ENCODE measurements around the gene GNGT1. TPM values are rescaled to one million over a fixed set of nuclear protein-coding genes. Genes with fewer than 3 reads are reported as not detected.

Gene GNGT1
- not detected for total RNA-seq

DNA sequence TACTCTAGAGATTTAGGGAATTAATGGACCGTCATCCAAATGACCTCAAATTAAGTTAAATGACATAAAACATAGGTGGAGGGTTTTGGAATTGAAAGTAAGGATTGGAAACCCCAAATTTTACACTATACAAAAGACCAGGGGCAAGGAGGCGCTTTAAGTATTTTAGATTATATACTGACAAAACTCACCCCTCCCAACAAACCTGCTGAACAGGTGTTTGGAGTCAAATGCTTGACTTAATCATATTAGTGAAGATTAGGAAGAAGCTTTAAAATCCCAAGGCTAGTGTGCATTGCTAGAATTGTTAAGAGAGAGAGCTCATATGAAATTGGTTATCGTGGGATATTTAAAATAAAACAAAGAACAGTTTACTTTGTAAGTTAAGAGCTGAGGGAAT, at the start of gene GNGT1:
Gene GNGT1, plus strand, starts transcription at position 301 of the 400 bp plus-strand sequence. CDS start 180 bp downstream, outside the sequence.
- no peaks in the 10 kb centered on the region for H3K27me3 ChIP-seq
- intact Hi-C loops (cut with DNase I; ENCODE audit: low total_unique reads), result no loop called here
- TF ChIP-seq, protein P1, sequence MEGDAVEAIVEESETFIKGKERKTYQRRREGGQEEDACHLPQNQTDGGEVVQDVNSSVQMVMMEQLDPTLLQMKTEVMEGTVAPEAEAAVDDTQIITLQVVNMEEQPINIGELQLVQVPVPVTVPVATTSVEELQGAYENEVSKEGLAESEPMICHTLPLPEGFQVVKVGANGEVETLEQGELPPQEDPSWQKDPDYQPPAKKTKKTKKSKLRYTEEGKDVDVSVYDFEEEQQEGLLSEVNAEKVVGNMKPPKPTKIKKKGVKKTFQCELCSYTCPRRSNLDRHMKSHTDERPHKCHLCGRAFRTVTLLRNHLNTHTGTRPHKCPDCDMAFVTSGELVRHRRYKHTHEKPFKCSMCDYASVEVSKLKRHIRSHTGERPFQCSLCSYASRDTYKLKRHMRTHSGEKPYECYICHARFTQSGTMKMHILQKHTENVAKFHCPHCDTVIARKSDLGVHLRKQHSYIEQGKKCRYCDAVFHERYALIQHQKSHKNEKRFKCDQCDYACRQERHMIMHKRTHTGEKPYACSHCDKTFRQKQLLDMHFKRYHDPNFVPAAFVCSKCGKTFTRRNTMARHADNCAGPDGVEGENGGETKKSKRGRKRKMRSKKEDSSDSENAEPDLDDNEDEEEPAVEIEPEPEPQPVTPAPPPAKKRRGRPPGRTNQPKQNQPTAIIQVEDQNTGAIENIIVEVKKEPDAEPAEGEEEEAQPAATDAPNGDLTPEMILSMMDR (IDR thresholded peaks at IDR 0.05 in 4 of 5, conservative IDR thresholded peaks at IDR 0.05 in 1 of 5), result no peak
- no peak for TF ChIP-seq POLR2A (IDR thresholded peaks at IDR 0.05)
- H3K36me3 ChIP-seq, result no peaks in the 10 kb centered on the region
- in situ Hi-C loops (cut with MboI; ENCODE audit: low sequenced_read_pairs in 4 of 4), result loop anchor here in 1 of 4 donors (10.0 kb wide), 1 partner anchor 179 kb away; no protein-coding TSS in a partner anchor
- no peaks in the 10 kb centered on the region for H3K4me1 ChIP-seq
- H3K9me3 ChIP-seq, result no peaks in the 10 kb centered on the region
- ATAC-seq (no peak), DNase-seq (no peak)
- H3K27ac ChIP-seq, result no peak within 1 kb of the TSS
- no peak within 1 kb of the TSS for H3K4me3 ChIP-seq

DNA sequence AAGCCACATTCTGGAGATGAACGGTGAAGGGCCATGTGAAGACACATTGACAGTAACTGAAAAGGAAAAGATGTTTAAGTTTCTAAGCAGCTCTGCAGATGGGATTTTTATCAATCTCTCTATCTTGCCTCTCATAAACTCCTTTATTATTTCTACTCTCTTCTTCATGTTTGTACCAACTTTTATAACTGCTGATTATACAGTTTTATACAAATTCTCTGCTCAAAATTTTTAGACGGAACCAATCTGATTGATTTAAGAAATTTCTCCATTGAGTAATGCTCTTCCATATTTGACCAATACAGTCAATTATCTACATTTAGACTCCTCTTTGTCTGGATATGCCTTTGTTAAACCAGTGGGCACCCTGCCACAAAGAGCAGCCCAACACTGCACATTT, 47.5 kb upstream of the GNGT1 start:
- Histone ChIP-seq H3K27me3 (no peaks in the 10 kb centered on the region), H3K27ac (no peak overlapping the region), H3K9me3 (no peaks in the 10 kb centered on the region), H3K4me3 (no peak overlapping the region), H3K4me1 (no peaks in the 10 kb centered on the region), H3K36me3 (no peaks in the 10 kb centered on the region)
- TF ChIP-seq, protein P1 (IDR thresholded peaks at IDR 0.05 in 4 of 5, conservative IDR thresholded peaks at IDR 0.05 in 1 of 5), result no peak
- TF ChIP-seq POLR2A (IDR thresholded peaks at IDR 0.05), result no peak
- intact Hi-C loops (cut with DNase I; ENCODE audit: low total_unique reads) (no loop called here), in situ Hi-C loops (cut with MboI; ENCODE audit: low sequenced_read_pairs in 4 of 4) (no loop called here)
- DNase-seq (no peak), ATAC-seq (no peak)

DNA sequence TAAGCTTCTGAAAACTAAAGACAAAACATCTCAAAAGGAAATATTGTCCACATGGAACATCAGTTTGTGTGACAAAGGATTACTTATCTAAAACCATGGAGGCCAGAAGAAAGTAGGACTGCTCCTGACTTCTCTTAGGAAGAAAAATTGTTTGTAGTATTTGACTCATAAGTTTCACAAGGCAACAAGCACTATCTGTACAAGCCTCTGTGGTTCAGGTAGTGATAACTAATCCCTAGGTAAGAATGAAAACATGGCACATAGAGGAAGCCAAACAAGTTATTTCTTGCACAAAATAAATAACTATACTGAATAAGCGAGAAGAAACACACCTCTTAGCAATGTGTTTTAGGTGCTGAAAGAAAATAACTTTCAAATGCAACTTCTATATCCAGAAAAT, 46.1 kb upstream of the GNGT1 start:
- Histone ChIP-seq H3K9me3 (no peaks in the 10 kb centered on the region), H3K4me3 (no peak overlapping the region), H3K4me1 (no peaks in the 10 kb centered on the region), H3K27ac (no peak overlapping the region), H3K36me3 (no peaks in the 10 kb centered on the region), H3K27me3 (no peaks in the 10 kb centered on the region)
- DNase-seq (no peak), ATAC-seq (no peak)
- TF ChIP-seq POLR2A (IDR thresholded peaks at IDR 0.05), result no peak
- TF ChIP-seq, protein P1 (IDR thresholded peaks at IDR 0.05 in 4 of 5, conservative IDR thresholded peaks at IDR 0.05 in 1 of 5), result no peak
- in situ Hi-C loops (cut with MboI; ENCODE audit: low sequenced_read_pairs in 4 of 4), result no loop called here
- intact Hi-C loops (cut with DNase I; ENCODE audit: low total_unique reads), result no loop called here

DNA sequence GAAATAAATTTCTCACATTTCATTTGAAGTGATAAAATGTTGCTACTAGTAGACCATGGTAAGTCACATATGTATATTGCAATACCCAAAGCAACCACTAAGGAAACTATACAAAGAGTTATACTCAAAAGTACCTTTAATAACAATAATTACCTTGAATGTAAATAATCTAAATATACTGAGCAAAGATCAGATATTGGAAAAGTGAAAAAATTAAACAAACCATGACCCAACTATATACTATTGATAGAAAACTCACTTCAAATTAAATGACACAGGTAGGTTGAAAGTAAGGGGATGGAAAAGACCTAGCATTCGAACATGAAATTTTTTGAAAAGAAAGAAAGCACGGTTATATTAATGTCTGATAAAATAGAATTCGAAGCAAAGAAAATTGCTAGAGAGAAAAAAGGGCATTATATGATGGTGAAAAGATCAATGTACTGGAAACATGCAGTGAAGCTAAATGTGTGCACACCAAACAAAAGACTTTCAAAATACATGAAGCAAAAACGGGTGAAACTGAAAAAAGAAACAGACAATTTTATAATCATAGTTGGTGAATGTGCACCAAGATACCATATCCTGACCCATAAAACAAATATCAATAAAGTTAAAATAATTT, 44.9 kb upstream of the GNGT1 start:
- intact Hi-C loops (cut with DNase I; ENCODE audit: low total_unique reads) (no loop called here), in situ Hi-C loops (cut with MboI; ENCODE audit: low sequenced_read_pairs in 4 of 4) (no loop called here)
- H3K27ac ChIP-seq, result no peak overlapping the region
- H3K36me3 ChIP-seq, result no peaks in the 10 kb centered on the region
- no peaks in the 10 kb centered on the region for H3K27me3 ChIP-seq
- no peaks in the 10 kb centered on the region for H3K9me3 ChIP-seq
- ATAC-seq (no peak), DNase-seq (no peak)
- H3K4me1 ChIP-seq, result no peaks in the 10 kb centered on the region
- H3K4me3 ChIP-seq, result no peak overlapping the region
- no peak for TF ChIP-seq POLR2A (IDR thresholded peaks at IDR 0.05)
- TF ChIP-seq, protein P1 (IDR thresholded peaks at IDR 0.05 in 4 of 5, conservative IDR thresholded peaks at IDR 0.05 in 1 of 5), result no peak

DNA sequence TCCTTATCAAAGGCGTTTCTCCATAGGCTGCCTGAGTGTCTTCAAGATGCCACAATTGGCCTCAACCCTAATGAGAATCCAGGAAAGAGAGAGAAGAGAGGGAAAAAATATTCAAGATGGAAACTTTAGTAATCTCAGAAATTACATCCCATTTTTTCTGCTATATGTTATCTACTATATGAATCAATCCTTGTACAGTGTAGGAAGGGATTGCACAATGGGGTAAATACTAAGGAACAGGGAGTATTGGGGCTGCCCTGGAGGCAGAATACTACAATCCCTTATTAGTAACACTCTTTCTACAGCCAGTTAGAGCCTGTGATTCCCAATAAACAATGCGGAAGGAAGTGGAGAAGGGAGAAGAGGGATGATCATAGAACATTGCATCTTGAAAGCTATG, 43.7 kb upstream of the GNGT1 start:
- in situ Hi-C loops (cut with MboI; ENCODE audit: low sequenced_read_pairs in 4 of 4), result no loop called here
- Histone ChIP-seq H3K27ac (no peak overlapping the region), H3K4me3 (no peak overlapping the region), H3K36me3 (no peaks in the 10 kb centered on the region), H3K27me3 (no peaks in the 10 kb centered on the region), H3K4me1 (no peaks in the 10 kb centered on the region), H3K9me3 (no peaks in the 10 kb centered on the region)
- intact Hi-C loops (cut with DNase I; ENCODE audit: low total_unique reads), result no loop called here
- TF ChIP-seq, protein P1 (IDR thresholded peaks at IDR 0.05 in 4 of 5, conservative IDR thresholded peaks at IDR 0.05 in 1 of 5), result no peak
- no peak for TF ChIP-seq POLR2A (IDR thresholded peaks at IDR 0.05)
- ATAC-seq (no peak), DNase-seq (no peak)

Data from gastrocnemius medialis (tissue), 4 donors.